ENCODE data around the gene ZNF136.
A peak's percentile ranks its signal among the peaks of the same experiment; 100 is the strongest.

Gene ZNF136

GRCh38 chr19:12194827-12195731 lies 32.2 kb downstream of the ZNF136 start:
- DNase-seq (ENCODE audit: low read depth in 2 of 2) = peak; percentile 41 to 71

GRCh38 chr19:12198136-12198535 lies 35.2 kb downstream of the ZNF136 start:
- no peak for DNase-seq (ENCODE audit: low read depth in 2 of 2)

DNA sequence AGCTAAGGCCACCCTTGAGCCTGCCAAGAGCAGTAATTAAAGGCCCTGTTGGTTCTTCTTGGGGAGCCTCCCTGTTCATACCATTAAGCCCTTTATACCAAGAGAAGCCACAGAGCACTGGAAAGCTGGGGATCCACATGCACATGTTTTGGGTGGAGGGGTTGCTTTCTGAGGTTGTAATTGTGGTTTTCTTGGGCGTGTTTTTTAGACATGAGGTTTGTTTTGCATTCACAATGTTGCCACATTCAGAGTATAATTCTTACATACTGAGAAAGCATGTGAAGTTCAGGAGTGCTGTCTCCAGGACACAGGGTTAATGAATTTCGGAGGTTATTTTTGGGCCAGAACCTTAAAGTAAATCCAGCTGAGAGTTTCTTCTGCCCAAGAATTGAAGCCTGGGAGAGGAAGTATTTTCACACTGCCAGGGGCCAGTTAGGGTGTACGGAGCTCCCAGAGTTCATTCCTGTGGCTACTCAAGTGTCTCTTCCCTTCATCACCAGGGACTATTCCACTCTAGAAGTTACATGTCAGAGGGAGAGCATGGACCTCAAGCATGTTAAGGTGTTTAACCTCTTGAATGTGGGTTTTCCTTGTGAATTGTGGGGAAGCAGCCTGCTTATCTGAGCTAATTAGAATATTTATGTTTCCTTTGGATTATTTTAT lies 37.0 kb downstream of the ZNF136 start:
- DNase-seq (ENCODE audit: low read depth in 2 of 2) = no peak

GRCh38 chr19:12202250-12202649 lies 39.4 kb downstream of the ZNF136 start:
- peak in 1 of 2 donors; percentile 21 for DNase-seq (ENCODE audit: low read depth in 2 of 2)

DNA sequence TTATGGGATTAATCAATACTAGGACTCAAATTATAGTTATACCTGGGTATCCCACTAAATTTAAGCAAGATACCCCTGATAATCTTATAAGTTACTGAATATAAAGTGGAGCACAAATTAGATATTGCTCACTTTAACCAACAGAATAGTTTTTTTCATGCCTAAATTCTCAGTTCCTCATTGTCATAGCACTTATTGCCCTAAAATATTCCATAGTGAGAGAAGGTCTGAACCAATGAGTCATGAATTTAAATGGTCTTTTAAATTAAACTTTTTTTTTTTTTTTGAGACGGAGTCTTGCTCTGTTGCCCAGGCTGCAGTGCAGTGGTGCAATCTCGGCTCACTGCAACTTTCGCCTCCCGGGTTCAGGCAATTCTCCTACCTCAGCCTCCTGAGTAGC lies 42.4 kb downstream of the ZNF136 start:
- no peak for DNase-seq (ENCODE audit: low read depth in 2 of 2)

GRCh38 chr19:12208221-12208620 lies 45.3 kb downstream of the ZNF136 start:
- no peak for DNase-seq (ENCODE audit: low read depth in 2 of 2)

GRCh38 chr19:12217332-12217731 lies 54.4 kb downstream of the ZNF136 start:
- no peak for DNase-seq (ENCODE audit: low read depth in 2 of 2)

GRCh38 chr19:12222980-12223630 lies 60.2 kb downstream of the ZNF136 start:
- no peak for DNase-seq (ENCODE audit: low read depth in 2 of 2)

- no peak for DNase-seq (ENCODE audit: low read depth in 2 of 2)
Observed at GRCh38 chr19:12224676-12225075, 61.8 kb downstream of the ZNF136 start.

DNA sequence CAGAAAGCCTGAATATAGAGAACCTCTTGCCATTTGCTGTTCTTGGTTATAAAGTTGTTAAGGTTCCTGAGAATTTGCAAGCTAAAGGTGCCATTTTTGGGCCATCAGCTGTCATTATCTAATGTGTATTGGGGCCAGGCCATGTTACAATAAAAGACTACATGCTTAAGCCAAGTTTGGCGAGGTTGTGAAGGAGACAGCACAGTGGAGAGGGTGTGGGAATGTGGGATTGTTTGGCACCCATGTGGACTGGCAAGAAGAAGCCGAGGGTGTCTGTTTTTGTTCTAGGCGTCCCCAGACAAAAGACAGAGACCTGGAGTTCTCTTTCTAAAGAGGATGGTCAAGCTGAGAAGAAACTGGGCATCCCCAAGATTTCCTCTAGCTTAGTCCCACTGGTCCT lies 67.1 kb downstream of the ZNF136 start:
- DNase-seq (ENCODE audit: low read depth in 2 of 2) = no peak

GRCh38 chr19:12230751-12231733 lies 68.1 kb downstream of the ZNF136 start:
- DNase-seq (ENCODE audit: low read depth in 2 of 2) = no peak

GRCh38 chr19:12232961-12233360 lies 70.1 kb downstream of the ZNF136 start:
- DNase-seq (ENCODE audit: low read depth in 2 of 2) = no peak

GRCh38 chr19:12237143-12237839 lies 74.4 kb downstream of the ZNF136 start:
- no peak for DNase-seq (ENCODE audit: low read depth in 2 of 2)

All from stimulated activated CD8-positive, alpha-beta memory T cell treated with anti-CD3 and anti-CD28 coated beads, Interleukin-15, amount 100 ng/mL, for 48 hours (primary cell).